HG03060 (cell line): ENCODE measurements around the gene LAMP1.
A peak's percentile ranks its signal among the peaks of the same experiment; 100 is the strongest.
"Not testable (repeated sequence)": the region's sequence is repeated elsewhere in the genome, so short reads cannot be mapped to it uniquely, and the experiment has no call there.

Experiments
- ATAC-seq: cut with Tn5 transposase; IDR thresholded peaks from one replicate; pipeline ENCODE4 v1.9.1; 2021; ENCODE audit warnings: low read depth, moderate number of reproducible peaks; ENCODE audit not compliant: unreplicated experiment

LAMP1 gene

GRCh38 chr13:113296823-113297369 lies at the start of gene LAMP1:
Gene LAMP1, plus strand, starts transcription at chr13:113297239. Its CDS starts 196 bp downstream, at chr13:113297435.
- ATAC-seq, result peak; percentile 39

- no peak for ATAC-seq
Observed at GRCh38 chr13:113252516-113253095, 44.4 kb upstream of the LAMP1 start.

GRCh38 chr13:113257908-113258307 lies 39.1 kb upstream of the LAMP1 start:
- ATAC-seq, result not testable (repeated sequence)

GRCh38 chr13:113258321-113259054 lies 38.6 kb upstream of the LAMP1 start:
- ATAC-seq, result no peak

- no peak for ATAC-seq
Observed at GRCh38 chr13:113260996-113261395, 36.0 kb upstream of the LAMP1 start.

GRCh38 chr13:113263016-113263415 lies 34.0 kb upstream of the LAMP1 start:
- not testable (repeated sequence) for ATAC-seq

- ATAC-seq, result no peak
Observed at GRCh38 chr13:113267642-113268405, 29.2 kb upstream of the LAMP1 start.

GRCh38 chr13:113272031-113272430 lies 25.0 kb upstream of the LAMP1 start:
- no peak for ATAC-seq

GRCh38 chr13:113272701-113273181 lies 24.3 kb upstream of the LAMP1 start:
- ATAC-seq, result no peak

GRCh38 chr13:113273321-113273720 lies 23.7 kb upstream of the LAMP1 start:
- no peak for ATAC-seq

- no peak for ATAC-seq
Observed at GRCh38 chr13:113273851-113274590, 23.0 kb upstream of the LAMP1 start.

GRCh38 chr13:113274721-113275120 lies 22.3 kb upstream of the LAMP1 start:
- ATAC-seq, result no peak

GRCh38 chr13:113275387-113275786 lies 21.7 kb upstream of the LAMP1 start:
- no peak for ATAC-seq

- no peak for ATAC-seq
Observed at GRCh38 chr13:113280126-113280525, 16.9 kb upstream of the LAMP1 start.

- no peak for ATAC-seq
Observed at GRCh38 chr13:113283904-113284303, 13.1 kb upstream of the LAMP1 start.

- ATAC-seq, result no peak
Observed at GRCh38 chr13:113288880-113289279, 8.2 kb upstream of the LAMP1 start.

- ATAC-seq, result no peak
Observed at GRCh38 chr13:113291129-113291528, 5.9 kb upstream of the LAMP1 start.

- ATAC-seq, result no peak
Observed at GRCh38 chr13:113292021-113292862, 4.8 kb upstream of the LAMP1 start.

GRCh38 chr13:113293686-113294085 lies 3.4 kb upstream of the LAMP1 start:
- no peak for ATAC-seq
